HG03025 (cell line): ENCODE measurements around the gene SLC5A6.
"Not testable (repeated sequence)": the region's sequence is repeated elsewhere in the genome, so short reads cannot be mapped to it uniquely, and the experiment has no call there.

Experiments
- ATAC-seq: cut with Tn5 transposase; IDR thresholded peaks from one replicate; pipeline ENCODE4 v1.9.1; 2021; ENCODE audit warnings: mild to moderate bottlenecking, moderate library complexity; ENCODE audit not compliant: unreplicated experiment, low FRiP score

SLC5A6 gene

DNA sequence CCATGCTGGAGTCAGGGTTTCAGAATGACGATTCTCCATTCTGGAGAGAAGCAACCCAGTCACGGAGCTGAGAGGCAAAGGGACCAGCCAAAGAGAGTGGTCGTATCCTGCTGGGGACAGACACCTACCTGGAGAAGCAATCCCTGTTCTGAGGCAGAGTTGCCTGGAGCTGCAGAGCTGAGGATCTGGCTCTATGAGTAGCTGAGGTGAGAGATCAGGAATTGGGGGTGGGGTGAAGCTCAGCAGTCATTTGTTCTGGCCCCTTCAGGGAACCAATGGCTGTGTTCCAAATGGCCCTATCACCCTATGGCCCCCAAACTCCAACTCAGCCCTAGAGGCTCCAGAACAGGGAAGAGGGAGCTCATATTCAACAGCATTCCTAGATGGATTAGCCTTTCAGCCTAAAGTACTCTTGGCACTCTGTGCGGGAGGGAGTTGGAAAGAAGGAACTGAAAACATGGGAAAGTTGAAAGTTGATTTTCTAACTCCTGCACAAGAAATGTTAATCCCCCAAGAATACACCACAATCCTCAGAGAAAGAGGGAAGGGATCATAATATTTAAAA lies 3.5 kb downstream of the SLC5A6 start:
- no peak for ATAC-seq

DNA sequence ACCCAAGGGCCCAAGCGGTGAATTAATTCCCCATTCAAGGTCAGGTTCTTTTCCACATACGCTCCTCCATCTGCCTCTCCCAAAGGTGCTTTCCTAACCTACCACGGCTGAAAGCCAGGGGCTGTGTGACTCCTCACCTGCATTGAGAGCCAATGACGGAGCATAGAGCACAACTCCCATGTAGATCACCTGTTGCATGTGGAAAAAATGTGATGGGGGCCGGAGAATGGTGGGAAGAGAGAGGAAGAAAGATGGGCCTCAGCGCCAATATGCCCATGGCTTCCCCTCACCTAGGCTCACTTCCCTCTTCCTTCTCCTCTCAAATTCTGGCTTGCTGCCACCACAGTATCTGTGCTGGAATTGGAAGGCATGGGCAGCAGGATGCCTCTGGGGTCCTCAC lies 5.7 kb downstream of the SLC5A6 start:
- ATAC-seq, result no peak

DNA sequence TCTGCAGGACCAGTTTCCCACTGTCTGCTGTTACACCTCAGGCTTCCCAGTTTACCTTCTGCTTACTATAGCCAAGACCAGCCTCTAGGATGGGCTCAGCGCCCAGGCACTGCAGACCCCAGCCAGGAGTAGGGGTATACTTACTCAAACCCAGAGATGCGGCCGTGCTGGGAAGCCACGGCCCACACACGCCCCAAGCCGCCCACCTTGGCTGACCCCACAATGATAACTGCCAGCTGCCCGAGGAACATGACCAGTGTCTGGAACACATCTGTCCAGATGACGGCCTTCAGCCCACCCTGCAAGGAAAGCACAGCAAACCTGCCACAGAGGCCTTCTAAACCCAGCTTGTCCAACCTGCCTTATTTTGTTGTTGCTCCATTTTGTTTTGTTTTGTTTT lies 6.9 kb downstream of the SLC5A6 start:
- ATAC-seq, result no peak

DNA sequence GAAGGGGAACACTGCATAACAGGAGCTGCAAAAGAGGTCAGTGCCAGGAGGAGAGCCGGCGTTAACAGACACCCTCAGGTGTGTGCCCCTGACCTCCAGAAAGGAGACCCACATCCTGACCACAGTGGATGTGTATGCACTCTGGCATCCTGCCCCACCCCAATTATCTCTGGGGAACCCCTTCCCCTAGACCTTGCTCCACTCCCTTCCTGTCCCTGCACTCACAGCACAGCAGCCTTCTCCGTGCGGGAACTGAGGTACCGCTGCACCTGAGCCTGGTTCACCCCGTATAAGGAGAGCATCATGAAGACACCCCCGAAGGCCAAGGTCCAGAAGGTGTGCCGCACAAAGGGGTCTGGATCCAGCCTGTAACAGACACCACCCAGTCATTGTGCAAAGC lies 7.5 kb downstream of the SLC5A6 start:
- no peak for ATAC-seq

DNA sequence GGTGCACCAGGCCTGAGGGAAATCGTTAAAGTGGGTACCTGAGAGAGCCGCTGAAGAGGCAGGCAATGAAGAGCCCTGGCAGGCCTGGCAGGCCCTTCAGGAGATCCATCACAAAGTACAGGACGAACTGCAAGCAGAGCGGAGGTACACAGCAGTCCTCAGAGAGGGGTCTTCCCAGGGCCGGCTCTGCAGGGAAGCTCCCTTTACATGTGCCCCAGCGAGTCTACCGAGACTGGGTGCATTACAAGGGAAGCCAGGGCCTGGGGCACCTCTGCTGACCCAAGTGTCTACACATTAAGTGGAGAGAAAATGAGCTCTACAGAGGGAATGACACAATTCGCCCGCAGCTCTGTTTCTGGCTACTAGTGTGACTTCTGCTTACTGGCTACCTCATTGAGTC lies 8.3 kb downstream of the SLC5A6 start:
- no peak for ATAC-seq

DNA sequence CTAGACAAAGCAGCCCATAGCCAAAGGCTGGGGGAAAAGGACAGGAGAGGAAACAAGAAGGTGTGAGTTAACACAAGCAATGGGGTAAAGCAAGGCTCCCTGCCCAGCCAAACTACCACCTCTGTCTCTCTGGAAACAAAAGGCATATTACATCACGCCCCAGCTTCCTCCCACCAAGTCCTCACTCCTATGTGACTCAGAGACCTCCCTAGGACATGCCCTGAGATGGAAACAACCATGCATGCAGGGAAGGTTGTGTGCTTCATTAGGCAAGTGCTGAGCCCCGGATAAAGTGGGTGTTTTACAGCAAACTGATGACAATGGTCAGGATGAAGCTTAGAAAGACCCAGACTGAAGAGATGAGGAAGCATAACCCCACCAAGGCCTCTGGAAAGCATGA lies 9.2 kb downstream of the SLC5A6 start:
- no peak for ATAC-seq

DNA sequence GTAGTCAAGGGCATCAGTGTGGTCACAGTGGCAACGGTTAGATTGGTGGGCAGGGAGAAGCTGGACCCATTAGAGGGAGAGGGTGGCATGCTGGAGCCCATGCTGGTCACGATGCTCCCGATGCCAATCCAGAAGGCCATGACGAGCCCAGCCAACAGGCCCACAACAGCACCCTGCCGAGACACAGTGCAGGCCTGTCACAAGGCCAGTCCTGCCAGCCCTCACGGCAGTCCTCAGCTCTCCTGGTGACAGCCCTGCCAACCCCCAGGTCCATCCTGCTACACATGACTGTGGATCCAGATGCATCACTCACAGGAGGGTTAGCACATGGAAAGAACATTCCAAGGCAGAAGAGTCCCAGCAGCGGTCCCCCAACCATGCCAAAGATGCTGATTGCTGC lies 10.4 kb downstream of the SLC5A6 start:
- ATAC-seq, result no peak

DNA sequence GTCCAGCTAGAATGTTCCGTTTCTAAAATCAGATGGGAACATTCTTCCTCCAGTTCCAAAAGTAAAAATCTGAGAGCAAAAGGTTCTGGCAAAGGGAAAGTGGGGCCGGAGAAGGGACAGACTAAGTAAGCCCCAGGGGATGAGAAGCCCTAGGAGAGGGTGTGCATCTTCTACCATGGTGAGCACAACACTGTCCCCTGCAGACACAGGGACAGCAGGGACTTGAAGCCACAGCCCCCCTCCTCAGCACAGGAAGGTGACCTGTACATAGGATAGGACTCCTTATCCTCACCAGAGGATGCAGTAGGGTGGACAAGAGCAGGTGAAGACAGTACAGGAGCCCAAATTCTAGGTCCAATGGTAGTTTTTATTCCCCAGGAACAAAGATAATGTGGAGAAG lies 12.8 kb downstream of the SLC5A6 start:
- ATAC-seq, result no peak

DNA sequence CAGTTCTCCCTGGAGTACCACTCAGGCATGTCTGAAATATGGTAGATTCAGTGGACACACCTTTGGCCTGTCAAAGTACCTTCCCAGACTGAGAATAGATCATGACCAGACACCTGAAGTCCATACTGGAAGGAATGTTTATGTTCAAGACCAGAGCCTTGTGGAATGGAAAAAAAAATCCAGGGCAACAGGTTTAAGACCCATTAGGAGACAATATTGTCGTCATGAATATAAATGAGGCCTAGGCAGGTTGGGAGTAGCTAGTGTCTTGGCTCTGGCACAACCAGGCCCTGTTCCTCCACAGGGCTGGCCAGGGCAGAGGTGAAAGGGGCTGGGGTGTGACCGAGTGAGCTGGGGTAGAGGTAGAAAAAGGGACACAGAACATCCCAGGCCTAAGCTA lies 13.4 kb downstream of the SLC5A6 start:
- ATAC-seq, result no peak

DNA sequence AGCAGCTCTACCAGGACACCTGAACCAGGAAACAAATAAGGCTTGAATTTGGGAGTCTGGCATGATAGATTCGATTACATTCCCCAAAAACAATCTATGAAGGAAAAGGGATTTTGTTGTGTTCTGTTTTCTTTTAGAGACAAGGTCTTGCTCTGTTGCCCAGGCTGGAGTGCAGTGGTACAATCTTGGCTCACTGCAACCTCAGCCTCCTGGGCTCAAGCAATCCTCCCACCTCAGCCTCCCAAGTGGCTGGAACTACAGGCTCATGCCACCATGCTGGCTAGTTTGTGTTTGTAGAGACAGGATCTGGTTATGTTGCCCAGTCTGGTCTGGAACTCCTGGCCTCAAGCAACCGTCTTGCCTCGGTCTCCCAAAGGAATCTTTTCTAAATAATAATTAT lies 14.0 kb downstream of the SLC5A6 start:
- ATAC-seq, result not testable (repeated sequence)

DNA sequence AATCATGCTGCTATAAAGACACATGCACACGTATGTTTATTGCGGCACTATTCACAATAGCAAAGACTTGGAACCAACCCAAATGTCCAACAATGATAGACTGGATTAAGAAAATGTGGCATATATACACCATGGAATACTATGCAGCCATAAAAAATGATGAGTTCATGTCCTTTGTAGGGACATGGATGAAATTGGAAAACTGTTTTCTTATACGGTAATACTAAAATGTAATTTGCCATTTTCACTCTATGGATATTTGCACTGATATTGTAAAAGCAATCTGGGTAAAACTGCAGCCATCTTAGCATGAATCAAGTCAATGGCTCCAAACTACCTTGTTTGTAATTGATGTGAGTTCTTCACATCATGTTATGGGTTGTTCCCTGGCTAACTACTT lies 16.3 kb downstream of the SLC5A6 start:
- not testable (repeated sequence) for ATAC-seq

DNA sequence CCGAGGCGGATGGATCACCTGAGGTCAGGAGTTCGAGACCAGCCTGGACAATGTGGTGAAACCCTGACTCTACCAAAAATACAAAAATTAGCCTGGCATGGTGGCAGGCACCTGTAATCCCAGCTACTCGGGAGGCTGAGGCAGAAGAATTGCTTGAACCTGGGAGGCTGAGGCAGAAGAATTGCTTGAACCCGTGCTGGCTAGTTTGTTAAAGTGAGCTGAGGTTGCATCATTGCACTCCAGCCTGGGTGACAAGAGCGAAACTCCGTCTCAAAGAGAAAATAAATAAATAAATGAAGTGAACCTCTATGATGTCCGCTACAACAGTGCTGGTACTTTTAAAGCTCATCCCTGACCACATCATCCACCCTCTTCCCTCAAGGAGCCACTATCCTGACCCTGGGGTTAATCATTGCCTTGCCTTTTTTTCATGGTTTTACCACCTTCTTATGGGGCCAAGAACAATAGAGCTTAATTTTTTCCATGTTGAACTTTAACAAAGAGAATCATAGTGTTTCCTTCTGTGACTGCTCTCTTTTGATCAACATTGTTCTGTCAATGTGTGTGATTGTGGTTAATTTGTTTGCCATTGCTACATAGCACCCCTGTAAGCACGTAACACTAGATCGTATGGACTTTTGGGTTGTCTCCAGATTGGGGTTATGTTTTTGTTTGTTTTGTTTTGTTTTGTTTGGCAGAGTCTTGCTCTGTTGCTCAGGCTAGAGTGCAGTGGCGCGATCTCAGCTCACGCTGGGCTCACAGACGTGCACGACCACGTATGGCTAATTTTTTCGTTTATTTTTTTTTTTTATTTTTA lies 17.3 kb downstream of the SLC5A6 start:
- ATAC-seq, result no peak

DNA sequence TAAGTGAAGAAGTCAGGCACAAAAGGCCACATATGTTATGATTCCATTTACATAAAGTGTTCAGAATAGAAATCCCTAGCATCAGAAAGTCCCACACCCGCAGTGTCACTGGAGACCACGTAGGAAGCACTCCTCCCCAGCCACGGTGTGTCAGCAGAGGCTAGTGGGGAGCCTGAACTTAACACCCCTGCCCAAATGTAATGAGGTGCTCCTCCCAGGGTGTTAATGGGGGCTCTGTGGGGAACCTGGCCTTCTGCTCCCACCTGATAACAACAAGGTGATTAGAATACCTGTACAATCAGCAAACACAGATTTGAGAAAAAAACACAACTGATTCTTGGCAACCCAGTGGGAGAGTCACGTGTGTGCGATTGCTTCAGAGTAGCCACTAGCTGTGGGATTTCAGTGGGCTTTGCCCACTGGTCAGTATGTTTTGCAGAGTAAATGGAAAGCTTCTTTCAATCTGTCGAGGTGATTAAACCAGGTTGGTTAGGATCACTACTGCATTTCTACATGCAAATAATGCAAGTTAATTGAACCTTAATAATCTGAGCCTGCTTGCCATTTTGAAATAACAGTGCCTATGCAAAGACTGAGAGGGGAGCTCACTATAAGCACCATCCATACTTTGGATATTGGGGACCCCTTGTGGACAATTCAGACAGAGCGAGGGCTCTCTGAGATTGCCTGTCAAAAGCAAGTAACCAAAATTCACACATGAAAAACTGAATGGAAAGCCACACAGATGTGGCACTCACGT lies 20.8 kb downstream of the SLC5A6 start:
- no peak for ATAC-seq

DNA sequence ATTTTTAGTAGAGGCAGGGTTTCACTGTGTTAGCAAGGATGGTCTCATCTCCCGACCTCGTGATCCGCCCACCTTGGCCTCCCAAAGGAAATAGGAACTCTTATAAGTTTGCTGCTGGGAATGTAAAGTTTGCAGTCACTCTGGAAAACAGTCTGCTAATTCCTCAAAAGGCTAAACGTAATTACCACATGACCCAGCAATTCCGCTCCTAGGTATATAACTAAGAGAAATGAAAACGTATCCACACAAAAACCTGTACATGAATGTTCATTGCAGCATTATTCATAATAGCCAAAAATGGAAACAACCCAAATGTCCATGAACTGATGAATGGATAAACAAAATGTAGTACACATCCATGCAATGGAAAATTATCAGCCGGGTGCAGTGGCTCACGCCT lies 22.1 kb downstream of the SLC5A6 start:
- no peak for ATAC-seq

DNA sequence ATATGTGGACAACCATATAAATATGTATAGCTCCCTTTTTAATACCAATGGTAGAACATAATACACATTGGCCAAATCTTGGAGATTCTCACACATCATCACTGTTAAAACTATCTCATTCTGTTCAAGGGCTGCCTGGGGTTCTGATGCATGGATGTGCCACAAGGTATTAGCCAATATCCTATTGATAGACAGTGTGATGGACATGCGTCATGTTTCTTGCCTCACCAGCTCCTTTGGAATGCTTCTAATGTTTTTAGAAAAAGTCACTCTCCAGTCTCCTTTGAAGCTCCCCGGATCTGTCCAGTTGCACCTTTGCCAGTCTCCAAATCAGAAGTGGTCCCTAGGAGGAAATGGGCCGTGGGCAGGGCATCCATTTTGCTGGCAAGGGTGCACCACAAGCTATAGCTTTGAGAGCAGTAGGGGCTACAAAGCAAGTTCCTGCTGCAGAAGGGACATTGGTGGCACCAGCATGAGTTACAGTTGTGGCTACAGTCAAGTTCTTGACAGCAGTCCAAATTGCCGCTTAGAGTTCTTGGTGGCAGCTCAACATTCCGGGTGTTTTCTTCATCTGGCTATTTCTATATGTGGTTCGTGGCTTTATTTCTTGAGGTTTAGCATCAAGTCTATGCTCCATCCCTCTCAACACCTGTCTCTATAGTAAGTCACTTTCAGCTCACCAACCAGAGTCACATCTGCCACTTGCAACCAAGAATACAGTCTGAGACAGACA lies 25.3 kb downstream of the SLC5A6 start:
- ATAC-seq, result no peak

DNA sequence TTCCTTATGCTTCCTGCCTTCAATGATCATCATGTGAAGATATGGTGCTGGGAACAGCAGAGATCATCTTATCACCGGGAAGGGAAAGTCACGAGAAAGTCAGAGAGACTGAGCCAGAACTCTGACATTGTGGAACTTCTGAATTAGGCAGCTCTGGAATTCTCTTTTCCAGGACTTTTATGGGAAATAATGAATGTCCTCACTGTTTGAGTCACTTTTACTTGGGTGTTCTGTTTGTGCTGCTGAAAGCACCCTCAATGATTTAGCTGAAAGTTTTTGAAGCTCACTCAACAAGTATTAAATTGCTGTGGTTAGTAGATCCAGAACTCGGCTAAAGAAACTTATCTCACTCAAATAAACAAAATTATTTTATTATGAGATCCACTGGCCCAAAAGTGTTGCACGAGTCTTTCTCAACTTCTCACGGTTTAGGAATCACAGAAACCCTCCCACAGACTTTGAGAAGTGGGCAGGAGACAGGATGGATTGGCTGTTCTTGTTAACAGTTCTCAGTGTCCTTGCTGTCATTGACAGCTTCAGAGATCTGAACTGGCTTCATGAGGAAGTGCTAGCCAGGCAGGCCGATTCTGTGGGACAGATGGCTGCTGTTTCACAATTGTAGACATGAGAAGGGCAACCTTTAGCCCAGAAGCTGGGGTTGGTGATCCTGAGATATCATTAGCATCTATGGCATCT lies 26.6 kb downstream of the SLC5A6 start:
- no peak for ATAC-seq

DNA sequence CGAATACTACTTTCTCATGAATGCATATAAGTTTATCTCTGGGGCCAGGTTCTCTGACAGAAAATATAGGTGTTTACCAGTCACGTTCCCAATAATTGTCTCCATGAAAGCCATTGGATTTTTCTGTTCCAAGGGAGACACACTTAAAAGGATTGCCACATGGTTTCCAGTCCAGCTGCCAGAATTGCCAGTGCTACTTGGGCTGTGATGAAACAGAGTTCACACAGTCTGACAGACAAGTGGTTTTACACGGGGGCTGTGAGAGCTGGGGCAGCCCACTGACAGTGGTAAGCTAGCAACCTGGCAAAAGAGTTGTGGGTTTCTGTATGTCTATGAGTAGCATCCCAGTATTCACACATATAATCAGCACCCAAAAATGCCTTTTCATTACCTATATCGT lies 28.0 kb downstream of the SLC5A6 start:
- no peak for ATAC-seq

DNA sequence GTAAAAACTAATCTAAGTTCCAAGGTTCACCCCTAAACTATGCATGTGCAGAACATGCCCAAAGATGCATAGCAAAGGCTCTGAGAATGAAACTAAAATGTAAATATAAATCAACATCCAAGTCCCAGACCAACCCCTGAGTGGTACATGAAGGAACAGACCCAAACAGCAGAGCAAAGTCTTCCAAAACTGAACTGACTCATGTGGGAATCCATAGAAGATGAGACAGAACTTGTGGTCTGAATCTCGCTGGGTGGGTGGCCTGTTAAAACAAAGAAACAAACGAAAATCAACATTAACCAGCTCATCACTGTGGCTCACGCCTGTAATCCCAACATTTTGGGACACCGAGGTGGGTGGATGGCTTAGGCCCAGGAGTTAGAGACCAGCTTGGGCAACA lies 29.7 kb downstream of the SLC5A6 start:
- ATAC-seq, result no peak

DNA sequence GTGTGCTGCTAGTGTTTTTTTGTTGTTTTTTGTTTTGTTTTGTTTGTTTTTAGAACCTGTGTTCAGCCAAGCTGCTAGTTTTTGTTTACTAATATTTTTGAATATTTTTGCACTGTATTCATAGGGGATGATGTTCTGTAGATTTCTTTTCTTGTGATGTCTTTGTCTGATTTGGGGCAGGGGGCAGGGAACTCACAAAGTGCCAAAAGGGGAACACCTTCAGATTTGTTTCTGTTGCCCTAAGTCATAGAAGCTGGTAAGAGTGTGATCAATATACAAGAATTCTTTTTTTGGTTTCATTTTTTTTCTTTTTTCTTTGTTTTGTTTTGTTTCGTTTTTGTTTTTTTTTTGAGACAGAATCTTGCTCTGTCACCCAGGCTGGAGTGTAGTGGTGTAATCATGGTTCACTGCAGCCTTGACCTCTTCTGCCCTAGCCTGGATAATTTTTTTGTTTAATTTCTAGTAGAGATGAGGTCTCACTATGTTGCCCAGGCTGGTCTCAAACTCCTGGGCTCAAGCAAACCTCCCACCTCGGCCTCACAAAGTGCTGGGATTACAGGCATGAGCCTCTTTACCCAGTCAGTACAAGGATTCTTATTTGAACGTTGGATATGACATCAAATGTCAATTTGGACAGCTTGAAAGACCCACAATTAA lies 32.6 kb downstream of the SLC5A6 start:
- no peak for ATAC-seq

DNA sequence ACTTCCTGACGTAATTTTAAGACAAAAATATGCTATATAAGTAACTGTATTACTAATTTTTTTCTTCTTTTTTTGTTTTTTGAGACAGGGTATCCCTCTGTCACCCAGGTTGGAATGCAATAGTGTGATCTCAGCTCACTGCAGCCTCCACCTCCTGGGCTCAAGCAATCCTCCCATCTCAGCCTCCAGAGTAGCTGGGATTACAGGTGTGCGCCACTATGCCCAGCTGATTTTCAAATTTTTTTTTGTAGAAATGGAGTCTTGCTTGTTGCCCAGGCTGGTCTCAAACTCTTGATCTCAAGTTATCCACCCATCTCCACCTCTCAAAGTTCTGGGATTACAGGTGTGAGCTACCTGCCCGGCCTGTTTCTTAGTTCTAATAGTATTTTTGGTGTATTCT lies 33.6 kb downstream of the SLC5A6 start:
- ATAC-seq, result no peak
